OCI-LY7 (cell line): ENCODE results near the gene PTGES3. TPM values are rescaled to one million over a fixed set of nuclear protein-coding genes. Genes with fewer than 3 reads are reported as not detected.

Source experiments
- BruUV-seq: library from RNA; stranded (reverse); fragments of 400-500 nt; replicated peaks from 2 replicates; lab custom pipeline; 2021; lab: Mats Ljungman, UMichigan
- CTCF ChIA-PET: fragments of 300-600 bp; sonication (Branson Sonifier 250); formaldehyde crosslinking; loops from one replicate; lab custom pipeline; 2022; ENCODE audit warnings: antibody characterized with exemption; ENCODE audit not compliant: unreplicated experiment; lab: Charles Lee
- POLR2A ChIA-PET: fragments of 300-600 bp; sonication (Branson Sonifier 250); formaldehyde crosslinking; loops from one replicate; lab custom pipeline; 2022; ENCODE audit warnings: antibody characterized with exemption; lab: Charles Lee
- DNase-seq: peaks from one replicate; pipeline ENCODE4 v3.0.0-alpha.2; 2015; ENCODE audit warnings: low spot score
- H2AFZ ChIP-seq: fragments of 200-600 bp; sonication (generic), shearing (Covaris generic); 2 replicates; pipeline ENCODE4 v1.6.1; 2014; ENCODE audit warnings: mild to moderate bottlenecking, antibody characterized with exemption, low read length, moderate library complexity
- H3K27ac ChIP-seq: fragments of 200-600 bp; sonication (generic); 2 replicates; pipeline ENCODE4 v1.5.1; 2014; ENCODE audit warnings: mixed run types, low read depth, mild to moderate bottlenecking, moderate library complexity, low read length, inconsistent platforms; ENCODE audit not compliant: poor library complexity, severe bottlenecking
- H3K36me3 ChIP-seq: fragments of 200-600 bp; sonication (generic); 2 replicates; pipeline ENCODE4 v1.6.1; 2014; ENCODE audit warnings: mild to moderate bottlenecking, antibody characterized with exemption, low read length, moderate library complexity, mixed read lengths; ENCODE audit not compliant: insufficient read depth
- H3K4me1 ChIP-seq: fragments of 200-600 bp; sonication (generic); 2 replicates; pipeline ENCODE4 v1.5.1; 2014; ENCODE audit warnings: mild to moderate bottlenecking, low read length; ENCODE audit not compliant: insufficient read depth, poor library complexity, severe bottlenecking
- H3K4me2 ChIP-seq: fragments of 200-600 bp; sonication (generic); 2 replicates; pipeline ENCODE4 v1.6.1; 2014; ENCODE audit warnings: mild to moderate bottlenecking, low read length
- H3K4me3 ChIP-seq: fragments of 200-600 bp; sonication (generic); 2 replicates; pipeline ENCODE4 v1.5.1; 2014; ENCODE audit warnings: mild to moderate bottlenecking, low read depth, low read length; ENCODE audit not compliant: poor library complexity, severe bottlenecking
- H3K79me2 ChIP-seq: fragments of 200-600 bp; sonication (generic); 2 replicates; pipeline ENCODE4 v1.6.1; 2016; ENCODE audit warnings: low read depth, mild to moderate bottlenecking, low read length, moderate library complexity, mixed read lengths; ENCODE audit not compliant: insufficient read depth
- H3K9me2 ChIP-seq: fragments of 200-600 bp; sonication (generic); 2 replicates; pipeline ENCODE4 v1.6.1; 2016; ENCODE audit warnings: mild to moderate bottlenecking, low read length, mixed read lengths; ENCODE audit not compliant: insufficient read depth
- H3K9me3 ChIP-seq: fragments of 200-600 bp; sonication (generic); 2 replicates; pipeline ENCODE4 v1.6.1; 2014; ENCODE audit warnings: mild to moderate bottlenecking, mixed run types, low read length, mixed read lengths
- H4K20me1 ChIP-seq: fragments of 200-600 bp; sonication (generic); 2 replicates; pipeline ENCODE4 v1.6.1; 2014; ENCODE audit warnings: mild to moderate bottlenecking, antibody characterized with exemption, low read length, moderate library complexity, mixed read lengths; ENCODE audit not compliant: insufficient read depth
- EZH2phosphoT487 ChIP-seq: fragments of 200-600 bp; sonication (generic); IDR thresholded peaks from 2 replicates; pipeline ENCODE4 v1.6.1; 2018; ENCODE audit warnings: low read depth, borderline replicate concordance, mild to moderate bottlenecking, mixed run types, antibody characterized with exemption, low read length, moderate library complexity, mixed read lengths
- intact Hi-C: fragments of 100-400 bp; cut with micrococcal nuclease; formaldehyde crosslinking; loops from one replicate; pipeline ENCODE4 v1.10.0; 2022; ENCODE audit not compliant: unreplicated experiment
- total RNA-seq, 2 experiments: library from RNA; depleted of rRNA in 1 of 2; stranded (reverse); fragments of >200 nt in 1 of 2; shearing (Covaris generic) in 1 of 2; gene quantifications; 2 replicates each; pipeline ENCODE4 v1.2.3, GENCODE V29; 2014 to 2022
- TF ChIP-seq, protein P1 (sequence below): fragments of 200-600 bp; sonication (generic); conservative IDR thresholded peaks from 2 replicates; pipeline ENCODE4 v1.5.1; 2014; ENCODE audit warnings: mild to moderate bottlenecking, antibody characterized with exemption, low read length, moderate library complexity, mixed read lengths

PTGES3 gene
- total RNA-seq, 2 experiments from 2014 or later = 91.2 to 269 TPM

DNA sequence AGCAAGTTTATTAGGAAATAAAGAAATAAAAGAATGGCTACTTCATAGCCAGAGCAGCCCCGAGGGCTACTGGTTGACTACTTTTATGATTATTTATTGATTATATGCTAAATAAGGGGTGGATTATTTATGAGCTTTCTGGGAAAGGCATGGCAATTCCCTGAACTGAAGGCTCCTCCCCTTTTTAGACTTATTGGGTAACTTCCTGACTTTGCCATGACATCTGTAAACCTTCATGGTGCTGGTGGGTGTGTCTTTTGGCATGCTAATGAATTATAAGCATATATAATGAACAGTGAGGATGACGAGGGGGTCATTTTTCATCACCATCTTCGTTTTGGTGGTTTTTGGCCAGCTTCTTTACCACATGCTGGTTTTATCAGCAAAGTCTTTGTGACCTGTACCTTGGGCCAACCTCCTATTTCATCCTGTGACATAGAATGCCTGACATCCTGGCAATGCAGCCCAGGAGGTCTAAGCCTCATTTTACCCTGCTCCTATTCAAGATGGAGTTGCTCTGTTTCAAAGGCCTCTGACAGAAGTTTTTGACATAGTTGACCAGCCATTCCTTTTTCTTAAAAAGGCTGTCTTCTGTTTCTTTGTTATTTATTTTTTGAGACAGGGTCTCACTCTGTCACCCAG is 11.1 kb upstream of the PTGES3 start:
- BruUV-seq = no TSS peak
- CTCF ChIA-PET = no interaction called here
- intact Hi-C loops = no loop called here

GRCh38 chr12:56695327-56696101 is 7.4 kb upstream of the PTGES3 start:
- intact Hi-C loops = no loop called here
- no peaks in the 10 kb centered on the region for H3K9me2 ChIP-seq
- ChIA-PET POLR2A (no interaction called here), CTCF (no interaction called here)
- H3K4me2 ChIP-seq = no peak overlapping the region
- no TSS peak for BruUV-seq
- H3K4me3 ChIP-seq = no peak overlapping the region
- no peak for DNase-seq
- no peaks in the 10 kb centered on the region for H3K79me2 ChIP-seq
- H3K27ac ChIP-seq = no peak overlapping the region
- no peaks in the 10 kb centered on the region for H4K20me1 ChIP-seq
- TF ChIP-seq, protein P1, sequence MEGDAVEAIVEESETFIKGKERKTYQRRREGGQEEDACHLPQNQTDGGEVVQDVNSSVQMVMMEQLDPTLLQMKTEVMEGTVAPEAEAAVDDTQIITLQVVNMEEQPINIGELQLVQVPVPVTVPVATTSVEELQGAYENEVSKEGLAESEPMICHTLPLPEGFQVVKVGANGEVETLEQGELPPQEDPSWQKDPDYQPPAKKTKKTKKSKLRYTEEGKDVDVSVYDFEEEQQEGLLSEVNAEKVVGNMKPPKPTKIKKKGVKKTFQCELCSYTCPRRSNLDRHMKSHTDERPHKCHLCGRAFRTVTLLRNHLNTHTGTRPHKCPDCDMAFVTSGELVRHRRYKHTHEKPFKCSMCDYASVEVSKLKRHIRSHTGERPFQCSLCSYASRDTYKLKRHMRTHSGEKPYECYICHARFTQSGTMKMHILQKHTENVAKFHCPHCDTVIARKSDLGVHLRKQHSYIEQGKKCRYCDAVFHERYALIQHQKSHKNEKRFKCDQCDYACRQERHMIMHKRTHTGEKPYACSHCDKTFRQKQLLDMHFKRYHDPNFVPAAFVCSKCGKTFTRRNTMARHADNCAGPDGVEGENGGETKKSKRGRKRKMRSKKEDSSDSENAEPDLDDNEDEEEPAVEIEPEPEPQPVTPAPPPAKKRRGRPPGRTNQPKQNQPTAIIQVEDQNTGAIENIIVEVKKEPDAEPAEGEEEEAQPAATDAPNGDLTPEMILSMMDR = no peak
- no peak for TF ChIP-seq EZH2phosphoT487
- no peak overlapping the region for H2AFZ ChIP-seq
- peaks cover 8% of the 10 kb centered on the region for H3K4me1 ChIP-seq
- H3K9me3 ChIP-seq = no peaks in the 10 kb centered on the region
- no peaks in the 10 kb centered on the region for H3K36me3 ChIP-seq

More for the DNA sequence above, 11.1 kb upstream of the PTGES3 start:
- Histone ChIP-seq H2AFZ (peak overlapping the region; percentile 55; the same call in 1 of the 2 replicates), H3K27ac (no peak overlapping the region), H3K9me3 (no peaks in the 10 kb centered on the region), H3K36me3 (no peaks in the 10 kb centered on the region), H3K9me2 (no peaks in the 10 kb centered on the region), H3K4me3 (no peak overlapping the region), H4K20me1 (no peaks in the 10 kb centered on the region), H3K4me1 (peaks cover 12% of the 10 kb centered on the region), H3K4me2 (no peak overlapping the region), H3K79me2 (no peaks in the 10 kb centered on the region)
- no peak for DNase-seq
- TF ChIP-seq, protein P1 = no peak
- TF ChIP-seq EZH2phosphoT487 = no peak
- POLR2A ChIA-PET = no interaction called here
